ENCODE results near the gene MPPED2.

DNA sequence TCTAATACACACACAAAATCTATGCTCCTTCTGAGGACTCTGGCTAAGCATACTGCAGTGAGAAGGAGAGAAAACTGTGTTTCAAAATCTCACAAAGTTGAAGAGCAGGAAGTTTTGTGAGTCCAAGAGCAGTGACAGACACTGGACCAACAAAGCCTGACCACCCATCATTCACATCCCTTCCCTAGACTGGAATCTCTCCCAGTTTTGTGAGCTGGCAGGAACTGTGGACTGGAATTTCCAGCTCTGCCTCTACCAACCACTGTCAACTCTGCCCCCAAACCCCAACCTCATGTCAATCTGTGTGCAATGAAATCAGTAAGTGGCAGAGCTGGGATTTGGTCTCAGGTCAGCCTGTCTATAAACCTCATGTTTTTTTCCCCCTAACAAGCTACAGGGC, 150.7 kb downstream of the MPPED2 start:
- TF ChIP-seq, protein P1, sequence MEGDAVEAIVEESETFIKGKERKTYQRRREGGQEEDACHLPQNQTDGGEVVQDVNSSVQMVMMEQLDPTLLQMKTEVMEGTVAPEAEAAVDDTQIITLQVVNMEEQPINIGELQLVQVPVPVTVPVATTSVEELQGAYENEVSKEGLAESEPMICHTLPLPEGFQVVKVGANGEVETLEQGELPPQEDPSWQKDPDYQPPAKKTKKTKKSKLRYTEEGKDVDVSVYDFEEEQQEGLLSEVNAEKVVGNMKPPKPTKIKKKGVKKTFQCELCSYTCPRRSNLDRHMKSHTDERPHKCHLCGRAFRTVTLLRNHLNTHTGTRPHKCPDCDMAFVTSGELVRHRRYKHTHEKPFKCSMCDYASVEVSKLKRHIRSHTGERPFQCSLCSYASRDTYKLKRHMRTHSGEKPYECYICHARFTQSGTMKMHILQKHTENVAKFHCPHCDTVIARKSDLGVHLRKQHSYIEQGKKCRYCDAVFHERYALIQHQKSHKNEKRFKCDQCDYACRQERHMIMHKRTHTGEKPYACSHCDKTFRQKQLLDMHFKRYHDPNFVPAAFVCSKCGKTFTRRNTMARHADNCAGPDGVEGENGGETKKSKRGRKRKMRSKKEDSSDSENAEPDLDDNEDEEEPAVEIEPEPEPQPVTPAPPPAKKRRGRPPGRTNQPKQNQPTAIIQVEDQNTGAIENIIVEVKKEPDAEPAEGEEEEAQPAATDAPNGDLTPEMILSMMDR (IDR thresholded peaks at IDR 0.05; ENCODE audit: poor library complexity), result no peak
- no peak for TF ChIP-seq EZH2phosphoT487 (IDR thresholded peaks at IDR 0.05; ENCODE audit: low read depth, severe bottlenecking, unreplicated experiment)

Measured in hepatocyte (in vitro differentiated cells).